ENCODE results near the gene DUSP15.

GRCh38 chr20:31845300-31845863 lies 24.9 kb downstream of the DUSP15 start, which contains the start of gene FOXS1:
- TF ChIP-seq CTCF (IDR thresholded peaks at IDR 0.05) (no peak), POLR2A (IDR thresholded peaks at IDR 0.05) (no peak)
